Skin epidermis (tissue), 12 donors: ENCODE measurements around the gene PROM2.
A peak's percentile ranks its signal among the peaks of the same experiment; 100 is the strongest.

Experiments used
- H3K27ac ChIP-seq, 21 experiments: fragments of 200-600 bp; sonication (generic) in 11 of 21; one replicate each; pipeline ENCODE4 v1.5.0; 2020; ENCODE audit warnings: mild to moderate bottlenecking in 3 of 21, inconsistent platforms in 2 of 21, moderate library complexity in 2 of 21
- H3K4me3 ChIP-seq, 7 experiments: fragments of 200-600 bp; sonication (generic) in 2 of 7; one replicate each; pipeline ENCODE4 v1.5.0; 2020; ENCODE audit warnings: inconsistent platforms in 2 of 7, mild to moderate bottlenecking in 2 of 7, moderate library complexity in 1 of 7

The PROM2 gene

GRCh38 chr2:95317123-95317500 lies 42.9 kb downstream of the PROM2 start:
- no peak overlapping the region for H3K27ac ChIP-seq
- H3K4me3 ChIP-seq: no peak overlapping the region

- no peak overlapping the region for H3K27ac ChIP-seq
- no peak overlapping the region for H3K4me3 ChIP-seq
Observed at GRCh38 chr2:95317665-95318425, 43.6 kb downstream of the PROM2 start.

- H3K27ac ChIP-seq: no peak overlapping the region
- no peak overlapping the region for H3K4me3 ChIP-seq
Observed at GRCh38 chr2:95318431-95319220, 44.4 kb downstream of the PROM2 start.

GRCh38 chr2:95319481-95320343 lies 45.5 kb downstream of the PROM2 start:
- Histone ChIP-seq H3K4me3 (no peak overlapping the region), H3K27ac (no peak overlapping the region)

GRCh38 chr2:95320344-95320712 lies 46.1 kb downstream of the PROM2 start:
- Histone ChIP-seq H3K4me3 (no peak overlapping the region), H3K27ac (peak overlapping the region in 1 of 21 experiments; percentile 63)

- Histone ChIP-seq H3K27ac (peak overlapping the region in 2 of 21 experiments; percentile 16 to 63), H3K4me3 (no peak overlapping the region)
Observed at GRCh38 chr2:95320986-95321767, 46.9 kb downstream of the PROM2 start.

GRCh38 chr2:95323347-95324155 lies 49.3 kb downstream of the PROM2 start:
- H3K27ac ChIP-seq: no peak overlapping the region
- no peak overlapping the region for H3K4me3 ChIP-seq

- Histone ChIP-seq H3K27ac (no peak overlapping the region), H3K4me3 (no peak overlapping the region)
Observed at GRCh38 chr2:95325026-95325425, 50.8 kb downstream of the PROM2 start.

GRCh38 chr2:95325590-95326432 lies 51.6 kb downstream of the PROM2 start:
- no peak overlapping the region for H3K27ac ChIP-seq
- H3K4me3 ChIP-seq: no peak overlapping the region

GRCh38 chr2:95326433-95327140 lies 52.3 kb downstream of the PROM2 start:
- Histone ChIP-seq H3K4me3 (no peak overlapping the region), H3K27ac (no peak overlapping the region)

- no peak overlapping the region for H3K27ac ChIP-seq
- H3K4me3 ChIP-seq: no peak overlapping the region
Observed at GRCh38 chr2:95327861-95328260, 53.6 kb downstream of the PROM2 start.

- Histone ChIP-seq H3K4me3 (no peak overlapping the region), H3K27ac (no peak overlapping the region)
Observed at GRCh38 chr2:95328358-95329125, 54.3 kb downstream of the PROM2 start.

- Histone ChIP-seq H3K4me3 (no peak overlapping the region), H3K27ac (no peak overlapping the region)
Observed at GRCh38 chr2:95329401-95329800, 55.2 kb downstream of the PROM2 start.

GRCh38 chr2:95329891-95330793 lies 55.9 kb downstream of the PROM2 start:
- Histone ChIP-seq H3K4me3 (no peak overlapping the region), H3K27ac (no peak overlapping the region)

- Histone ChIP-seq H3K4me3 (no peak overlapping the region), H3K27ac (no peak overlapping the region)
Observed at GRCh38 chr2:95330794-95331338, 56.6 kb downstream of the PROM2 start.
